ENCODE data around the gene CTNNA2. TPM values are rescaled to one million over a fixed set of nuclear protein-coding genes. Genes with fewer than 3 reads are reported as not detected.
A peak's percentile ranks its signal among the peaks of the same experiment; 100 is the strongest.

Gene CTNNA2
- total RNA-seq, 2 donors from 2014 or later: not detected

- Histone ChIP-seq H3K27me3 (no peaks in the 10 kb centered on the region), H3K36me3 (no peaks in the 10 kb centered on the region), H3K4me3 (no peak overlapping the region), H3K27ac (no peak overlapping the region), H3K4me1 (no peaks in the 10 kb centered on the region), H3K9me3 (no peaks in the 10 kb centered on the region)
- no peak for TF ChIP-seq CTCF (IDR thresholded peaks at IDR 0.05)
- no peak for DNase-seq (ENCODE audit: low spot score)
Observed at GRCh38 chr2:79857888-79858287, 345.0 kb downstream of the CTNNA2 start.

GRCh38 chr2:79860228-79861058 is 347.6 kb downstream of the CTNNA2 start:
- H3K4me3 ChIP-seq: no peak overlapping the region
- DNase-seq (ENCODE audit: low spot score): no peak

GRCh38 chr2:79861059-79861374 is 348.2 kb downstream of the CTNNA2 start:
- Histone ChIP-seq H3K4me3 (no peak overlapping the region), H3K4me1 (no peaks in the 10 kb centered on the region)
- no peak for TF ChIP-seq CTCF (IDR thresholded peaks at IDR 0.05)

More at GRCh38 chr2:79860228-79861058, 347.6 kb downstream of the CTNNA2 start:
- no peaks in the 10 kb centered on the region for H3K36me3 ChIP-seq
- no peaks in the 10 kb centered on the region for H3K27me3 ChIP-seq
- peak in 1 of 2 donors; percentile 30 for TF ChIP-seq CTCF (IDR thresholded peaks at IDR 0.05)
- no peak overlapping the region for H3K27ac ChIP-seq
- no peaks in the 10 kb centered on the region for H3K9me3 ChIP-seq
- no peaks in the 10 kb centered on the region for H3K4me1 ChIP-seq

GRCh38 chr2:79862756-79863155 is 349.9 kb downstream of the CTNNA2 start:
- no peak for DNase-seq (ENCODE audit: low spot score)
- Histone ChIP-seq H3K4me3 (no peak overlapping the region), H3K4me1 (no peaks in the 10 kb centered on the region), H3K36me3 (no peaks in the 10 kb centered on the region), H3K9me3 (no peaks in the 10 kb centered on the region), H3K27ac (no peak overlapping the region), H3K27me3 (no peaks in the 10 kb centered on the region)
- TF ChIP-seq CTCF (IDR thresholded peaks at IDR 0.05): no peak

More at GRCh38 chr2:79861059-79861374, 348.2 kb downstream of the CTNNA2 start:
- no peak for DNase-seq (ENCODE audit: low spot score)
- no peak overlapping the region for H3K27ac ChIP-seq
- H3K9me3 ChIP-seq: no peaks in the 10 kb centered on the region
- no peaks in the 10 kb centered on the region for H3K27me3 ChIP-seq
- no peaks in the 10 kb centered on the region for H3K36me3 ChIP-seq

- no peak for TF ChIP-seq CTCF (IDR thresholded peaks at IDR 0.05)
- no peak for DNase-seq (ENCODE audit: low spot score)
- Histone ChIP-seq H3K27me3 (no peaks in the 10 kb centered on the region), H3K9me3 (no peaks in the 10 kb centered on the region), H3K4me1 (no peaks in the 10 kb centered on the region), H3K27ac (no peak overlapping the region), H3K36me3 (no peaks in the 10 kb centered on the region), H3K4me3 (no peak overlapping the region)
Observed at GRCh38 chr2:79872656-79873055, 359.8 kb downstream of the CTNNA2 start.

GRCh38 chr2:79874015-79874414 is 361.2 kb downstream of the CTNNA2 start:
- H3K4me1 ChIP-seq: no peaks in the 10 kb centered on the region
- no peak overlapping the region for H3K27ac ChIP-seq
- no peaks in the 10 kb centered on the region for H3K36me3 ChIP-seq
- no peaks in the 10 kb centered on the region for H3K27me3 ChIP-seq
- H3K4me3 ChIP-seq: no peak overlapping the region
- H3K9me3 ChIP-seq: no peaks in the 10 kb centered on the region
- no peak for DNase-seq (ENCODE audit: low spot score)
- no peak for TF ChIP-seq CTCF (IDR thresholded peaks at IDR 0.05)

Measured in right atrium auricular region (tissue), 2 donors.